Caco-2 (cell line): Measurements from ENCODE around the gene EMSY. TPM values are rescaled to one million over a fixed set of nuclear protein-coding genes. Genes with fewer than 3 reads are reported as not detected.

ENCODE experiments used
- BruUV-seq: library from RNA; stranded (reverse); fragments of 400-500 nt; replicated peaks from 2 replicates; lab custom pipeline; 2021; lab: Mats Ljungman, UMichigan
- CTCF ChIA-PET: fragments of 300-600 bp; sonication (Branson Sonifier 250); formaldehyde crosslinking; loops from one replicate; lab custom pipeline; 2022; ENCODE audit warnings: antibody characterized with exemption; lab: Charles Lee
- POLR2A ChIA-PET: fragments of 300-600 bp; sonication (Branson Sonifier 250); formaldehyde crosslinking; loops from one replicate; lab custom pipeline; 2022; ENCODE audit warnings: antibody characterized with exemption; lab: Charles Lee
- DNase-seq, 2 experiments: peaks; one replicate each; pipeline versions ENCODE4 v3.0.0 to v3.0.0-alpha.2; 2020 to 2022
- H3K27me3 ChIP-seq: replicated peaks from 2 replicates; pipeline ENCODE4 v1.6.0; 2011; ENCODE audit warnings: low read length; ENCODE audit not compliant: control insufficient read depth, insufficient read depth
- H3K36me3 ChIP-seq: 2 replicates; pipeline ENCODE4 v1.5.1; 2011; ENCODE audit warnings: low read length; ENCODE audit not compliant: control insufficient read depth, insufficient read depth
- H3K4me1 ChIP-seq: fragments of 250-450 bp; sonication (Bioruptor Pico); 2 replicates; pipeline ENCODE4 v1.5.1; 2020; ENCODE audit warnings: mild to moderate bottlenecking
- H3K4me3 ChIP-seq: 2 replicates; pipeline ENCODE4 v1.5.1; 2011; ENCODE audit warnings: low read depth, mild to moderate bottlenecking, control low read depth, low read length
- H3K9me3 ChIP-seq: fragments of 250-450 bp; sonication (Bioruptor Pico); 2 replicates; pipeline ENCODE4 v1.5.1; 2020; ENCODE audit warnings: mild to moderate bottlenecking, moderate library complexity
- H3K27ac Mint-ChIP-seq: one replicate; pipeline ENCODE4 v1.8.0; 2022; ENCODE audit warnings: mixed read lengths; ENCODE audit not compliant: unreplicated experiment
- H3K27me3 Mint-ChIP-seq: one replicate; pipeline ENCODE4 v1.8.0; 2022; ENCODE audit warnings: mixed read lengths; ENCODE audit not compliant: insufficient read depth, unreplicated experiment
- H3K36me3 Mint-ChIP-seq: one replicate; pipeline ENCODE4 v1.8.0; 2022; ENCODE audit warnings: mild to moderate bottlenecking, mixed read lengths; ENCODE audit not compliant: insufficient read depth, unreplicated experiment
- H3K4me1 Mint-ChIP-seq: one replicate; pipeline ENCODE4 v1.8.0; 2022; ENCODE audit warnings: low read depth, mixed read lengths; ENCODE audit not compliant: unreplicated experiment
- H3K4me3 Mint-ChIP-seq: one replicate; pipeline ENCODE4 v1.8.0; 2022; ENCODE audit warnings: mild to moderate bottlenecking, moderate library complexity, mixed read lengths; ENCODE audit not compliant: unreplicated experiment
- H3K9me3 Mint-ChIP-seq: one replicate; pipeline ENCODE4 v1.8.0; 2022; ENCODE audit warnings: mixed read lengths; ENCODE audit not compliant: unreplicated experiment
- intact Hi-C: fragments of 100-400 bp; cut with micrococcal nuclease; formaldehyde crosslinking; loops from one replicate; pipeline ENCODE4 v1.10.0; 2022; ENCODE audit not compliant: unreplicated experiment
- total RNA-seq: library from RNA; stranded (reverse); gene quantifications from 2 replicates; pipeline ENCODE4 v1.2.3, GENCODE V29; 2022
- TF ChIP-seq, protein P1 (sequence below), 2 experiments: fragments of 200-600 bp in 1 of 2; IDR thresholded peaks; 1 replicate in 1 of 2; 2 replicates in 1 of 2; pipeline versions ENCODE4 v1.5.1 to v1.8.0; 2011 to 2022; ENCODE audit warnings: antibody characterized with exemption in 1 of 2, control low read depth in 1 of 2, inconsistent platforms in 1 of 2, low read depth in 1 of 2, low read length in 1 of 2, mild to moderate bottlenecking in 1 of 2, moderate library complexity in 1 of 2; ENCODE audit not compliant: insufficient read depth in 1 of 2, severe bottlenecking in 1 of 2, unreplicated experiment in 1 of 2

Gene EMSY
- total RNA-seq, 1 experiment from 2014 or later, result 43.6 TPM

DNA sequence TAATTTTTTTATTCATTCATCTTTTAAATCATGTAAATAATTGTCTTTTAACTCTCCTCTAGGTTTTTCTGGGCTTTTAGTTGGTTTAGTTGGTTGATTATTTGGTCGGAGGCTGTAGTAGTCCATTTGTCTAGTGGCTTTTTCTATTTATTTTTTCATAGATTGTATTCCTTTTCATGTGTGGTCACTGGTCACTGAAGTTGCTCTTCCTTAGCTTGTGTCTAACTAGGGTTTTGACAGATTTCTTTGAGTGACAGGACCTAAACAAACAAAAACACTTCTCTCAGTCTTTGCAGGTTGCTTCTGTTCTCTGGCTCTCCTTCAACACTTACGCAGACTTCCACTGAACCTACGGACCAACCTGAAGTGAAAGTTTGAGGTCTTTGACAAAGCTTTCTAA is 112.6 kb downstream of the EMSY start:
- intact Hi-C loops, result no loop called here
- Mint-ChIP-seq H3K4me3 (no peak overlapping the region), H3K4me1 (no peaks in the 10 kb centered on the region), H3K9me3 (no peaks in the 10 kb centered on the region), H3K27me3 (no peaks in the 10 kb centered on the region), H3K36me3 (no peaks in the 10 kb centered on the region), H3K27ac (no peak overlapping the region)
- Histone ChIP-seq H3K36me3 (no peaks in the 10 kb centered on the region), H3K9me3 (no peaks in the 10 kb centered on the region), H3K4me1 (0 out of 2 replicates have a peak, but pooled peaks cover 3% of the 10 kb centered on the region), H3K4me3 (no peak overlapping the region), H3K27me3 (no peaks in the 10 kb centered on the region)
- ChIA-PET POLR2A (interaction anchor here (0.5 to 0.6 kb wide), 2 partner anchors 32 to 264 kb away, joined by 3 to 6 read pairs; no protein-coding TSS in a partner anchor), CTCF (no interaction called here)
- no TSS peak for BruUV-seq
- TF ChIP-seq, protein P1, sequence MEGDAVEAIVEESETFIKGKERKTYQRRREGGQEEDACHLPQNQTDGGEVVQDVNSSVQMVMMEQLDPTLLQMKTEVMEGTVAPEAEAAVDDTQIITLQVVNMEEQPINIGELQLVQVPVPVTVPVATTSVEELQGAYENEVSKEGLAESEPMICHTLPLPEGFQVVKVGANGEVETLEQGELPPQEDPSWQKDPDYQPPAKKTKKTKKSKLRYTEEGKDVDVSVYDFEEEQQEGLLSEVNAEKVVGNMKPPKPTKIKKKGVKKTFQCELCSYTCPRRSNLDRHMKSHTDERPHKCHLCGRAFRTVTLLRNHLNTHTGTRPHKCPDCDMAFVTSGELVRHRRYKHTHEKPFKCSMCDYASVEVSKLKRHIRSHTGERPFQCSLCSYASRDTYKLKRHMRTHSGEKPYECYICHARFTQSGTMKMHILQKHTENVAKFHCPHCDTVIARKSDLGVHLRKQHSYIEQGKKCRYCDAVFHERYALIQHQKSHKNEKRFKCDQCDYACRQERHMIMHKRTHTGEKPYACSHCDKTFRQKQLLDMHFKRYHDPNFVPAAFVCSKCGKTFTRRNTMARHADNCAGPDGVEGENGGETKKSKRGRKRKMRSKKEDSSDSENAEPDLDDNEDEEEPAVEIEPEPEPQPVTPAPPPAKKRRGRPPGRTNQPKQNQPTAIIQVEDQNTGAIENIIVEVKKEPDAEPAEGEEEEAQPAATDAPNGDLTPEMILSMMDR (IDR thresholded peaks at IDR 0.05; ENCODE audit: insufficient read depth in 1 of 2, low read depth in 1 of 2, low read length in 1 of 2, severe bottlenecking in 1 of 2, unreplicated experiment in 1 of 2), result no peak
- no peak for DNase-seq

DNA sequence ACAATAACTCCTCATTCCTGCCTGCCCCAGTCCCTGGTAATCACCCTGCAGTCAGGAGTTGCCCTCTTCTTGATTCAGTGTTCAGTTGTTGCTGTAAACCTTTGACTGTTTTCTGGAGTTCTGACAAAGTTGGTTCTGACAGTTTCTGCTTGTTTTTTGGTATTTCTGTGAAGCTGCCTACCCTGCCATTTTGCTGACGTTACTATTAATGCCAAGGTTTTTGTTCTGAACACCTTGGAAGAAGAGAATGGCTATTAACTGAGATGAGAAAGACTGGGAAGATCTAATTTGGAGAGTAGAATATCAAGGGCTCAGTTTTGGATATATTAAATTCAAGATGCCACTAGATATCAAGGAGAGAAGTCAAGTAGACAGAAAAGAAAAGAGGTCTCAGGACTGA is 113.7 kb downstream of the EMSY start:
- DNase-seq, result no peak

DNA sequence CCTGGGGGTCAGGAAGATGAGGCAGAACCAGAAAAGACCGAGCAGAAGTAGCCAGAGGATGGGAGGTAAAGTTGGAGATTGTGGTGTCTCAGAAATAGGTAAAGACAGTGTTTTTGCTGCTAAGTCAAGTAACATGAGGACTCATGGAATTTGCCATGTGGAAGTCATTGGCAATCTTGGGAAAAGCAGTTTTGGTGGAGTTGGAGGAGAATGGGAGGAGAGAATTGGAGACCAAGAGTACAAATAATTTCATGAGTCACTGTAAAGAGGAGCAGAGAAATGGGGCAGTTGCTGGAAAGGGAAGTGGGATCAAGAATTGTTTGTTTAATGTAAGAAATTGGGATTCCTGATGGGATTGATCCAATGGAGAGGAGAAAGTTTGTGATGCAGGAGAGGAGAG is 114.1 kb downstream of the EMSY start:
- H3K4me1 Mint-ChIP-seq, result no peaks in the 10 kb centered on the region
- no peak overlapping the region for H3K4me3 Mint-ChIP-seq
- no peaks in the 10 kb centered on the region for H3K27me3 Mint-ChIP-seq
- ChIA-PET POLR2A (no interaction called here), CTCF (no interaction called here)
- no peak overlapping the region for H3K27ac Mint-ChIP-seq
- Histone ChIP-seq H3K27me3 (no peaks in the 10 kb centered on the region), H3K4me3 (no peak overlapping the region), H3K4me1 (0 out of 2 replicates have a peak, but pooled peaks cover 3% of the 10 kb centered on the region), H3K9me3 (no peaks in the 10 kb centered on the region), H3K36me3 (no peaks in the 10 kb centered on the region)
- TF ChIP-seq, protein P1 (IDR thresholded peaks at IDR 0.05; ENCODE audit: insufficient read depth in 1 of 2, low read depth in 1 of 2, low read length in 1 of 2, severe bottlenecking in 1 of 2, unreplicated experiment in 1 of 2), result no peak
- no TSS peak for BruUV-seq
- intact Hi-C loops, result no loop called here
- H3K9me3 Mint-ChIP-seq, result no peaks in the 10 kb centered on the region
- H3K36me3 Mint-ChIP-seq, result no peaks in the 10 kb centered on the region
- no peak for DNase-seq

More for the DNA sequence above, 113.7 kb downstream of the EMSY start:
- Histone ChIP-seq H3K4me1 (0 out of 2 replicates have a peak, but pooled peaks cover 3% of the 10 kb centered on the region), H3K27me3 (no peaks in the 10 kb centered on the region), H3K9me3 (no peaks in the 10 kb centered on the region), H3K36me3 (no peaks in the 10 kb centered on the region), H3K4me3 (no peak overlapping the region)
- Mint-ChIP-seq H3K4me3 (no peak overlapping the region), H3K27me3 (no peaks in the 10 kb centered on the region), H3K36me3 (no peaks in the 10 kb centered on the region), H3K27ac (no peak overlapping the region), H3K4me1 (no peaks in the 10 kb centered on the region), H3K9me3 (no peaks in the 10 kb centered on the region)
- TF ChIP-seq, protein P1 (IDR thresholded peaks at IDR 0.05; ENCODE audit: insufficient read depth in 1 of 2, low read depth in 1 of 2, low read length in 1 of 2, severe bottlenecking in 1 of 2, unreplicated experiment in 1 of 2), result no peak
- intact Hi-C loops, result no loop called here
- CTCF ChIA-PET, result no interaction called here
- no TSS peak for BruUV-seq
- POLR2A ChIA-PET, result no interaction called here
